NCI-H526 (cell line): ENCODE data around the gene GAB3.
A peak's percentile ranks its signal among the peaks of the same experiment; 100 is the strongest.

ENCODE experiments used
- DNase-seq, 2 experiments: peaks; one replicate each; lab custom pipeline; 2025; lab: John Stamatoyannopoulos, UW

Gene GAB3, protein sequence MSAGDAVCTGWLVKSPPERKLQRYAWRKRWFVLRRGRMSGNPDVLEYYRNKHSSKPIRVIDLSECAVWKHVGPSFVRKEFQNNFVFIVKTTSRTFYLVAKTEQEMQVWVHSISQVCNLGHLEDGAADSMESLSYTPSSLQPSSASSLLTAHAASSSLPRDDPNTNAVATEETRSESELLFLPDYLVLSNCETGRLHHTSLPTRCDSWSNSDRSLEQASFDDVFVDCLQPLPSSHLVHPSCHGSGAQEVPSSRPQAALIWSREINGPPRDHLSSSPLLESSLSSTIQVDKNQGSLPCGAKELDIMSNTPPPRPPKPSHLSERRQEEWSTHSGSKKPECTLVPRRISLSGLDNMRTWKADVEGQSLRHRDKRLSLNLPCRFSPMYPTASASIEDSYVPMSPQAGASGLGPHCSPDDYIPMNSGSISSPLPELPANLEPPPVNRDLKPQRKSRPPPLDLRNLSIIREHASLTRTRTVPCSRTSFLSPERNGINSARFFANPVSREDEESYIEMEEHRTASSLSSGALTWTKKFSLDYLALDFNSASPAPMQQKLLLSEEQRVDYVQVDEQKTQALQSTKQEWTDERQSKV

DNA sequence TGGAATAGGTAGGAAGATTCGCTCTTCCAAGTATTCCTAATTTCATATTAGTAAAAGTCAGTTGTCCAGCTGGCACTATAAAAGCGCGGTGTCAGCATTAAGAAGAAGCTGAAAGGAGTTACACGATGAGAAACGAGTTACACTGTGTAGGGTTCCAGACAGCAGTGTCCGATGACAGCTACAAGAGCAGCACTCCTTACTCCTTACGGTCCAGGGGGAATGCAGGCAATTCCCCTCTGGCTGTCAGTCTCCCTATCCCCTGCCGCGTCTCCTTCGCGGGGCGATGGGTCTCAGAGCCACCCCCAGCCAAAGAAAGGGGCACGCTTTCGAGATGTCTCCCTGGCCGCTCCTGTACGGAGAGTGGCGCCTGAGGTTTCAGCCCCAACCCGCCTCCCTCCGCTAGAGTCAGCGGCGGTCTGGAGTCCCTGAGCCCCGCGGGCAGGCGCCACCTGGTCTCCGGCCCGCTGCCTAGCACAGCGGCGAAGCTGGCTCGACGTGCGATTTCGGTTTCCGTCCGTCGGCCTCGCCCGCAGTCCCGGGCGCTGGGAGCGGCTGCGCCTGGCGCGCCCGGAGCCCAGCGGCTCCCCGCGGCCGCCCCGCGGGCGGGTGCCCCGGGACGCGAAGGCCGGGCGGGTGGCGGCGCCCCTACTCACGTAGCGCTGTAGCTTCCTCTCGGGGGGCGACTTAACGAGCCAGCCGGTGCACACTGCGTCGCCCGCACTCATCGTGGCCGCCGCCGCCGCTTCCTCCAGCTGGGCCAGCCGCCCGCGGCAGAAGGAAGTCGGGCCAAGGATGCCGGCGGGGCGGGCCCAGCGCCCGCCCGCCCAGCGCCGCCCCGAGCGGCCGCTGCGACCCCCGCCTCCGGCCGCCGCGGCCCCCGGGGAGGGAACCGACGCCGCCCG, at the start of gene GAB3:
GAB3 (minus strand) TSS at position 777 of the 902 bp plus-strand sequence; CDS start at position 725, 52 bp downstream.
- peak; percentile 35 to 77 for DNase-seq

DNA sequence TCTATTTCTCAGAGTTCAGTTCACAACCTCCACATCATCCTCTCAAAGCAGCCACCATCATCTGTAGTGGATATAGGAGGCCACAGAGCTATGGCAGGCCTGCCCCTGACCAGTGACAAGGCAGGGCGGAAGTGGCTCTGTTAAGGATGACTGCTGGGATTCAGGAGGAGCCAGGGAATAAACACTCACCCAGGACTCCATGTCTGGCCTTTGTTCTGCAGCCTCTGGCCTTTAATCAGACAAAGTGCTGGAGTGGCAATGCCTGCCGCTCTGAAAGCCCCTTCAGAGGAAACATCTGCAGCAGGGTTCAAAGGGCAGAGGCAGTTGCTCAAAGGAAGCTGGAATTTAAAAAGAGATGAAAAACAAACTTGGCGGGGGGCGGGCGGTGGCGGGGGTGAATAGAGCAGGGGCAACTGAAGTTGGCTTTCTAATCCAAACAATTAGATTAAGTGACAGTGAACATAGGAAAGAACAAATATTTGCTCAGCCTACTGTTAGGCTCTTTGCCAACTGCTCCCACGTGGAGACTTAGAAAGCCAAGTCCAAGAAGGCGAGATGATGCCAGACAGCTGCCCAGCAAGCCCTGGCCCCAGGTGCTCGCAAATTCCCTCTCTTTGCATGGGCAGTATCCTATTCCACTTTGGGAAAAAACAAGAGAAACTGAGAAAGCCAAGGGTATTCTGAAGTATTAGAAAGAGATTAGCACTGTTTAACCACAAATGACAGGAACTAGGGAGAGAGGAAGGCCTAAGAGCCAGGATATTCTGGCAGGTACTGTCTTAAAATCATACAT, 48.9 kb upstream of the GAB3 start:
- peak; percentile 81 to 88 for DNase-seq

DNA sequence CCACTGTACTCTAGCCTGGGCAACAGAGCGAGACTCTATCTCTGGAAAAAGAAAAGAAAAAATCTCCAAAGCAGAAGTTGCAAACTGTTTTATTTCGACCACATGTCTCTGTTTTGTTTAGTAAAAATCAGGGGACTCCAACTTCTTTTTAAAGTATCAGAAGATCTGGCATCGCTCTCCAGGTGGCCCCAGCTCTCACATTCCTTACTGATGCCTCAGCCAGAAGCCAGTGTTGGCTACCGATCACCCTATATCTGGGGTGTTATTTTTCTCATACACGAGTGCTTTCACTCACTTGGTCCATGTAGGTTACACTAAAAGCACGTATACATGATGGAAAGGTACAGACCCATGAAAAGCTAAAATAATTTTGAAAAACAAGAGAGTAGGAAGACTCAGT, 46.1 kb upstream of the GAB3 start:
- no peak for DNase-seq

DNA sequence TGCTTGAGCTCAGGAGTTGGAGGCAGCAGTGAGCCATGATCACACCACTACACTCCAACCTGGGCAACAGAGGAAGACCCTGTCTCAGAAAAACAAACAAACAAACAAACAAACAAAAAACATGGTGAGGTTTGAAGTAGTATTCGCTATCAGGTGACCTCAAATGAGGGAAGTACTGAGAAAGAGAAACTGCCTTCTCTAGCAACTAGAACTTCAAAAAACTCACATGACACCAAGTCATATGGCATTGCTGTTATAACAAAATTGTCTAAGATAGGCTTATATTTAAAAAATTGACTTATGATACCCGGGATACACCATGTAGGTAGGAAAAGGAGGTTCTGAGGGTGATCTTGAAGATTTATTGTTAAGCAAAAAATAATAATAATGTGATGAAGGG, 44.1 kb upstream of the GAB3 start:
- no peak for DNase-seq

DNA sequence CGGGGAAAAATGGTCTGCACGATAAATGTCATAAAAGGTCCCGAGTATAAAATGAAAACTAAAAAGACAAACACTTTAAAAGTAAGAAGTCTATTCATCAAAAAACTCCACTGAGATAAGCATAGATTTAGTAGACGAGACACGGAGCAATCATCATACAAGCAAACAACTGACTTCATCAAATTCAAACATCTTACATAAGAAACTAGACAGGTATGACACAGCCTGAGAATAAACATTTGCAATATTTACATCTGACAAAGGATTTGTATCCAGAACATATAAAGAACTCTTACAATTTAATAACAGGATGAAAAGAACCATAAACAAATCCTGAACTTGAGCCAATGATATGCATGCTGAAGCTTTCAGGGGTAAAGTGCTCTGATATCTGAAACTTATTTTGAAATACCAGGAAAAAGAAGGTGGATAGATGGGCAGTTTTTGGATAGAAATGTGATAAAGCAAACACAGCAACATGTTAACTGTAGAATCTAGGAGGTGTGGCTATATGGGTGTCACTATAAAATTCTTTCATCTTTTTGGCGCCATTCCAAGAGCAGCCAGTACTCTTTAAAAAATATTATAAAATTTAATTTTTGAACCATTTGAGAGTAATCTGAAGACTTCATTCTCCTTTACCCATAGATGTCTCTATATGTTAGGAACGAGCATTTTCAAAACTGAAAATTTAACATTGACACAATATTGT, 42.4 kb upstream of the GAB3 start:
- DNase-seq: no peak

DNA sequence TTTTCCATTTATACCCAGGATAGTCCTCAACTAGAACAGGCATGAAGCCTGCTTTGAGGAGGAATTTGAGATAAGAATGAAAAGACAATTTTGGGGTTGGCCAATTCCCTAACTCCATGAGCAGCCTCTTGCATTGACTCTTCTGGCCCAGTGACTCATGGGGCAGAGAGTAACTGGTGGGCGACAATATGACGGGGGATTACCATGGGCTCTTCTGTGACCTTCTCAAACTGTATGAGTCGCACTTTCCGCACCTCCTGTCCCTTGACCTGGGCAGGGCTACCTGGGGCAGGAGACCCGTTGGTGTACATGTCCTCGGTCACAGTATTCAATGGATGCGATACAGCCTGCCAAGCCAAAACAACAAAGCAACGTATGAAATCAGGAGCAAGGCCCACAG, 41.1 kb upstream of the GAB3 start:
- no peak for DNase-seq

DNA sequence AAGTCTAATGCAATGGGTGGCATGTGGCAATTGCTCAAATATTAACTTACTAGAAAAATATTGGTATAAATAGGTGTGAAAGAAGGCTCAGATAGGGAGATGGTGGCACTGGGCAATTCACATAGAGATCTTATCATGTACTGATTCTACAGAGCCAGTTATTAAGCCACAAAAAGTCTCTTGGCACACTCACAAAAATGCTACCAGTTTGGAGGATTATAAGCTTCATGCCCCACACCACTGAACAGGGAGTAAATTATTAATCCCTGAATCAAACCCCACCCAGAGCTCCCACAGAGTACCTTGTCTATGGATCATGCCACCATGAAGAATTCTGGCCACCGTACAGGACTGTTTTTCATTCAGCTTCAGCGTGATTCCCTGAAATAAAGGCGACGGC, 40.6 kb upstream of the GAB3 start:
- DNase-seq: no peak

DNA sequence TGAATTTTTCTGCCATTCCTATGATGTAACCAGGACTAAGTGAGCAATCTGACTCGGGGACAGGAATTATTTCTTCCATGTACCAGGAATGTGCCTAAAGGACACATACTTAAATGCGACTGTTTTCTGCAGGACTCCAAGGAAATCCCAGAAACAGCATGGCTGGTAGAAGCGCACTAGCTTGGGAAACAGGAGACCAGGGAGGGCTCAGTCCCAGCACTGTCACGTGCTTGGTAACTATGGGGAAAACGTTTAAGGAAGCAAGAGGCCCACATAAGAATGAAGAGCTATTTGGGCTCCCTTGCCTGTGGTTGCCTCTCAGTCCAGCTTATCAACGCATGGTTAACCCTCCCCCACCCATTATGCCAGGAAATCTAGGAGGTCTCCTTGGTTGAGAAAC, 34.8 kb upstream of the GAB3 start:
- DNase-seq: no peak

DNA sequence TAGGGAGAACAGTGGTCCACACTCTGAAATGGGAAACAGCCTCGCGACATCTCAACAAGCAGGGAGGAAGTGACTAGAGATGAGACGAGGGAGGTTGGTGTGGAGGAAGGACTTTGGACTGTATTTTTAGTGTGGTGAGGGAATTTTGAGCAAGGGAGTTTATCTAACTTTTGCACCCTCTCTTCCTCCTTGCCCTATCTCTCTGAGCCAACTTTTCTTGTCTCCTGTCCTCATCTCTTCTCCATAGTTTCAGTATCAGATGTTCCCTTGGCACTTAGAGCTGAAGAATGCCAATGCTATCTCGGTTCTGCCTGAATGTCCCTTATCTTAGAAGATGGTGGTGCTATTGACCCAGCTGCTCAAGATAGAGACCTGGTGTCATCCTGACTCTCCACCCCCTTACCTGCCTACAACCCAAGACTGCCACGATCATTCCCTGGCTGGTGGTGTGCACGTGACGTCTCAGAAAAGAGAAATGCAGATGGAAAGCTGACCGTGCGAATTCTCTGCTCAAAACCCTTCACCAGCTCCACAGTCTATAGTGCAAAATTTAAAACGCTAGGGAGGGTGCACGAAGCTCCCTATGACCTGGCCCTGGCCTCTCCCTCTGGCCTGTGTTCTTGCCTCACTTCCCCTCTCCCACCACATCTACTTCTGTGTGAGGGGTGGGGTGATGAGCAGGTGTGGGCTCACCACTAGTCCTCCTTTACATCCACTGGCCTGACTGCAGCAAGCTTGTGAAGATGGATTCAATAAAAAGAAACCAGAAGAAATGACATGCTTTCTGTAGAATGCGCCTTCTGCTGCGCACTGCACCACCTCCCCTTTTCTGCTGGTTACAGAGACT, 33.5 kb upstream of the GAB3 start:
- DNase-seq: no peak

DNA sequence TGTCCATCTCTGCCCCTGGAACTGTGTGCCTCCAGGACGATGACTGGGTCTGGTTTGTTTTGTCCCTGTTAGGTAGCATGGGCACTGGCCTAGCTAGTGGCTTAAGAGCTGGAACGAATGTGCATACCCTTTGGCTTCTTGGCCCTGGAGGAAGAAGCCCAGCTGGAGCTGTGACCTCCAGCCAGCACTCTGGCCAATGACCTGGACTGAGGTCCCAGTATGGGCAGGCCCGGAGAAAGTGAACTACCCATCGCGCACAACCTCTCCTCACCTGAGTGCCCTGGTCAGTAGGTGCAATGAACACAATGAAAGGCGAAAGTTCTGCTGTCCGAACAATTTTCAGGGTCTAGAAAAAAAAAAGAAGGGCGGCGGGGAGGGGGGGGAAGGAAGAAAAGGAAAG, 30.1 kb upstream of the GAB3 start:
- no peak for DNase-seq

DNA sequence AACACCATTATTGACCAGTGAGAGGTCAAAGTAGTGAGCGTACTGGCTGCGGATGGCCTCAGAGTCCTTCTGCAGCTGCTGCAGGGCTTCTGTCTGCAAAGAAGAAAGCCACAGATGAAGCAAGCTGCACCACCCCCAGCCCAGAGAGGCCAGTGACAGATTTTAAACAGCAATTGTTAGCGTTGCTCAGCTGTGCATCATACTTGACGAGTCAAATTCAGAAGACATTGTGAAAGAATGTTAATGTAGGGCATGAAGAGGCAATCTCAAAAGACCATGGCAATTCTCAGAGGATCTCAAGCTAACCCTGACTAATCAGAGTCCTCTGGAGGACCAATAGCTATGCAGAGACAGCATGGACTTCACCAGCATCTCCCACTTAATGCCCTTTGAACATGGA, 28.4 kb upstream of the GAB3 start:
- no peak for DNase-seq

DNA sequence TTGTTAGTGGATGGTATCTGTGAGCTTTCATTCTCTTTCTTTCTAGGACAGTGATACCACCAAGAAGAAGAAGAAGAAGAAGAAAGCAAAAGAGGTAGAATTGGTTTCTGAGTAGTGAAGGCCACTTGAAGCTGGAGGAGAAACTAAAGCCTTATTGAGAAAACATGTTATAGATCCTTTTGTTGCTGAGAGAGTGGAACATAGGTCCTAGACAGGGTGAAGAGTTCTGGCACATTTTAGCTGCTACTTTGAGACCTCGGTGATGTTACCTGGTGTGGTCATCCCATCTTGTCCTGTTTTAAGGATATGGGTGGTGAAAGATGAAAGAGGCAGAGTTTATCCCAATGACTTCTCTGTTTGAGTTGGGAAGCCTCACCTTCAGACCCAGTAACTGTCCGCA, 25.9 kb upstream of the GAB3 start:
- no peak for DNase-seq

DNA sequence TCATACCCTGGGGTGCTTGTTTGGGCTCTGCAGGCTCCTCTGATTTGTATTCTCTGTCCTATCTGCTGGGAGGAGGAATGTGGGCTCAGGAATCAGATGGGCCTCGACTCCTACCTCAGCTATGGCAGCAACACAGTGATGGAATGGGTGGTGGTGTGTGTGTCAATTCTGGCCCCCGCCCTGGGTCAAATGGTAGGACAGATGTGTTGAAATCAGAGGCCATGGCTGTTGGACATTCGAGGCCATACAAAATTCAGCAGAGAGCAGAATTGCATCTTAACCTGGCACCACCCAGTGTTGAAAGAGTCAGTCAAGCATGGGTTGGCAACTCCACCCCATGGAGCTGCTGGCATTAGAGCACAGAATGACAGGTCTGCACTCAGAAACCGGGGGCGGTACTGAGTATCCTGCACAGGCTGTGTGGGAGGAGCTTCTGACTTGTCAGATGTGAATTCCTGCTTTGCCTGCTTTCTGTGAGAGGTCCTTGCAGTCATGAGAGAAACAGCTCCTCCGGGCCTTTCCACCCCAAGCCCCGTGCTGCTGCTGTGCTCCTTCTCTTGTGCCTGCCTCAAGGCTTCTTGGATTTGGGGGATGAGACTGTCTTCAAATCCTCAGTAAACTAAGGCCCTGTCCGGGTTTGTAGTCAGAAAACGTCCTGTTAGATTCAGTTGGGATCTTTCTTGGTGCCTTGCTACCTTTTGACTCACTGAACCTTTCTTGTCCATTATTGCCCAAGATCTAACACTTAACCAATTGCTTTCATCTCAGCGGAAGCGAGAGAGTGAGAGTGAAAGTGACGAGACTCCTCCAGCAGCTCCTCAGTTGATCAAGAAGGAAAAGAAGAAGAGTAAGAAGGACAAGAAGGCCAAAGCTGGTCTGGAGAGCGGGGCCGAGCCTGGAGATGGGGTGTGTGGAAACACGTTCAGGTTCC, 24.8 kb upstream of the GAB3 start:
- DNase-seq: peak in 1 of 2 experiments; percentile 35

DNA sequence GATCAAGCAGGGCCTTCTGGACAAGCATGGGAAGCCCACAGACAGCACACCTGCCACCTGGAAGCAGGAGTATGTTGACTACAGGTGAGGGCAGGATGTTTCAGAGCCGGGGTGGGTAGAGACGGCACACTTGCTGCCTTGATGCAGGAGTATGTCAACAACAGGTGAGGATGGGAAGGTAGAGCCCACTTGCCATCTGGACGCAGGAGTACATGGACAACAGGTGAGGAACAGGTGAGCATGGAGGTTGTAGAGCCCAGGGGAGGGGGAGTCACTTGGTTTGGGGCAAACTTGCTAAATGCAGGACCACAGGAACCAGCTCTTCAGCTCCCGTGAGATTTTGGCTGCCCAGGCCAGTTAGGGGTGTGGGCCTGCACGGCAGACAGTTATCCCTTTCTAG, 23.7 kb upstream of the GAB3 start:
- DNase-seq: no peak

DNA sequence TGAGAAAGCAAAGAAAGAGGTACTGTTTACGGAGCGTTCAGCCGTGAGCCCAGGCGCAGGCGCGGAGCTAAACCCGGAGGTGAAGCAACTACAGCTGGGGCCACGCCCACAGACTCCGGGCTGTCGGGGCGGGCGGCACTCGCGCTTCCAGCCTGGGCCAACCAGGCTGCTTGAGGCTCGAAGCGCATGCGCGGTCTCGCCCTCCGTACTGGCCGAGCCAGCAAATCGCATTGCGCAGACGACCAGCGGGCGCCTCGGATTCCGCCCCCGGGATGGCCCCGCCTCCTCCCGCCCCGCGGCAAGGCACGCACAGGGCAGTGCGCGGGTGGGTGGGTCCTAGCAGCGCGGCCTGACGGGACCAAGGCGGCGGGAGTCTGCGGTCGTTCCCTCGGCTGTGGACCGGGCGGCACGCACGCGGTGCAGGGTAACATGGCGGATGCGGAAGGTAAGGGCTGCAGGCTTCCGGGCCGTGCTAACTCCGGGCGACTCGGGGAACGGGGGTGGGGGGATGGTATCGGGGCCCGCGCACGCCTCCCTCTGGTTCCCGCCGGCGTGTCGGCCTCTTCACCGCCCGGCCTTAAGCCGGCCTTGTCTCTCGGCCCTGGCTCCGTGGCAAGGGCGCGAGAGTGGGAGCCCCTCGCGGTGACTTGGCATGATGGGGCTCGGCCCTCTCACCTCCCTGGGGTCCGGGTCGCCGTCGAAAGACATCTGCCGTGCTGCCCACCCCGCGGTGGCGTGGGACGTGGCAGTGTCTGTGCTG, 11.8 kb upstream of the GAB3 start, which contains the start of gene DKC1:
DKC1 (plus strand) TSS at position 328 of the 760 bp plus-strand sequence; CDS start at position 430, 102 bp downstream.
- DNase-seq: peak; percentile 99 to 100

DNA sequence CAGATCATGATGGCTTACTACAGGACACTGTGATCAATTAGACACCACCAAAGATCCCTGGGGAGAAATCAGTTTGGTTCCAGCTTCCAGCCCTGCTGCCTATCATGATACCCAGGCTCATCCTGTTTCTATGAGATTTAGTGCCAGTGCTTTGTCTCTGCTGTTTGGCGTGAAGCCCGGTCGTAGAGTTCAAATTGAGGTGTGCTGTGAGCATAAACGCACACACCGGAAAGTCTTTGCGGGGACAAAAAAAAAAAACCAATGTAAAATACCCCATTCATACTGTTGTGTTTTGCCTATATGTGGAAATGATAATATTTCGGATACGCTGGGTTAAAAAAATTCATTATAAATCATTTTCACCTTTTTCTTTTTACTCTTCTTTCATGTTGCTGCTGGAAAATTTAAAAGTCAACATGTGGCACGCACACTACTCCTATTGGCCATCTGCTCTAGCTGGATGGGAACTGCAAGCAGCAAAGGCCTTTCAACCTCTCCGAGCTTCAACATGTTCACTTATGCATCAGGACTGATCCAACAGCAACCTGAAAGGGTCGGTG, 11.2 kb upstream of the GAB3 start:
- DNase-seq: peak; percentile 34 to 47

DNA sequence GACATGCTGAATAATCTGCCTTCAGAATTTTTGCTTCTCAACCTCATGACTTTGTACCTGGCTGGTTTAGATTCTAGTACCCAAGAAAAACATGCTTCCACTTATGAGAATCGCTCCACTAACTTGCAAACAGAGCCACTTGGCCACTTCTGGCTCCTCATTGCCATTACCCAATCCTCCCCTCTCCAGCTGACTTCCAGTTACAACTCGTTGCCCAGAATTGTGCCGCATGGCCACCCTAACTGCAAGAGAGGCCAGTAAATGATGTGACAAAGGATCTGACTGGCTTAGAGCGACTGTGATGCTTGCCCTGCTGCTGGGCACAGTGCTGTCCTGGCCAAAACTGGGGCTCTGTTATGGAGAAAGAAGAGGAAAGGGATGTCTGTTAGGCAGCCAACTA, 7.8 kb upstream of the GAB3 start:
- no peak for DNase-seq
